ENCODE results near the gene BTBD9.

The BTBD9 gene

DNA sequence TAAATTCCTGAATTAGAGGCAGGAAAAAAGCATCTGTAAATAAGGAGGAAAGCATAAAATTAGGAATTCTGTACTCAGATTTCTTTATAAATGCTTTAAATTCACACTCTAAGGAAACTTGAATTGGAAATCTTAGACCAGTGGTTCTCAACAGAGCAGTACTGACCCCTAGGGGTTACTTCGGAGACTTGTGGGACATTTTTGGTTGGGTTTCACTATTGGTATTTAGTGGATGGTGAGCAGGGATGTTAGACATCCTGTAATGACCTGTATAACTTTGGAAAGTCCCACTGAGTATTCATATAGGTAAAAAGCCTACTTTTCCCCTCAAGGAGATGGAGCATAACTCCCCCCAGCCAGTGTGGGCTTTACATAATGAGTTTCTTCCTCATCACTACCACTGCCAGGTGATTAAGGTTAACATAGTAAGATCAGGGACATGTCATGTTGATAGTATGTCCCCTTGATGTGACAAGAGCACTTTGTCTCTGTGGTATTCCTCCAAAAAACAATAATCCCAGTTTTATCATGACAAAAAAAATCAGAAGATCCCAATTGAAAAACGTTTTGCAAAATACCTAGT lies 32.2 kb upstream of the BTBD9 start:
- no peaks in the 10 kb centered on the region for H3K27me3 ChIP-seq (ENCODE audit: control insufficient read depth, insufficient read depth, low read length)
- no peaks in the 10 kb centered on the region for H3K79me2 ChIP-seq
- no peaks in the 10 kb centered on the region for H3K36me3 ChIP-seq (ENCODE audit: control insufficient read depth, insufficient read depth, low read length)
- no peak overlapping the region for H3K27ac ChIP-seq
- H3K9me3 ChIP-seq (ENCODE audit: control insufficient read depth, low read length) = no peaks in the 10 kb centered on the region
- no peak overlapping the region for H3K4me2 ChIP-seq (ENCODE audit: low read length)
- H3K9ac ChIP-seq = no peak overlapping the region
- no peak overlapping the region for H2AFZ ChIP-seq
- no peaks in the 10 kb centered on the region for H3K4me1 ChIP-seq
- TF ChIP-seq, protein P1, sequence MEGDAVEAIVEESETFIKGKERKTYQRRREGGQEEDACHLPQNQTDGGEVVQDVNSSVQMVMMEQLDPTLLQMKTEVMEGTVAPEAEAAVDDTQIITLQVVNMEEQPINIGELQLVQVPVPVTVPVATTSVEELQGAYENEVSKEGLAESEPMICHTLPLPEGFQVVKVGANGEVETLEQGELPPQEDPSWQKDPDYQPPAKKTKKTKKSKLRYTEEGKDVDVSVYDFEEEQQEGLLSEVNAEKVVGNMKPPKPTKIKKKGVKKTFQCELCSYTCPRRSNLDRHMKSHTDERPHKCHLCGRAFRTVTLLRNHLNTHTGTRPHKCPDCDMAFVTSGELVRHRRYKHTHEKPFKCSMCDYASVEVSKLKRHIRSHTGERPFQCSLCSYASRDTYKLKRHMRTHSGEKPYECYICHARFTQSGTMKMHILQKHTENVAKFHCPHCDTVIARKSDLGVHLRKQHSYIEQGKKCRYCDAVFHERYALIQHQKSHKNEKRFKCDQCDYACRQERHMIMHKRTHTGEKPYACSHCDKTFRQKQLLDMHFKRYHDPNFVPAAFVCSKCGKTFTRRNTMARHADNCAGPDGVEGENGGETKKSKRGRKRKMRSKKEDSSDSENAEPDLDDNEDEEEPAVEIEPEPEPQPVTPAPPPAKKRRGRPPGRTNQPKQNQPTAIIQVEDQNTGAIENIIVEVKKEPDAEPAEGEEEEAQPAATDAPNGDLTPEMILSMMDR (IDR thresholded peaks at IDR 0.05) = peak; percentile 66
- H3K4me3 ChIP-seq (ENCODE audit: low read depth, low read length) = no peak overlapping the region

GRCh38 chr6:38658418-38659167 lies 18.9 kb upstream of the BTBD9 start:
- H3K27ac ChIP-seq = no peak overlapping the region

GRCh38 chr6:38656896-38657295 lies 17.2 kb upstream of the BTBD9 start:
- H3K27me3 ChIP-seq (ENCODE audit: control insufficient read depth, insufficient read depth, low read length) = no peaks in the 10 kb centered on the region
- H3K4me2 ChIP-seq (ENCODE audit: low read length) = no peak overlapping the region
- H3K9ac ChIP-seq = no peak overlapping the region
- H2AFZ ChIP-seq = no peak overlapping the region
- TF ChIP-seq, protein P1 (IDR thresholded peaks at IDR 0.05) = no peak
- H3K9me3 ChIP-seq (ENCODE audit: control insufficient read depth, low read length) = no peaks in the 10 kb centered on the region
- no peak overlapping the region for H3K27ac ChIP-seq
- no peak overlapping the region for H3K4me3 ChIP-seq (ENCODE audit: low read depth, low read length)
- no peaks in the 10 kb centered on the region for H3K36me3 ChIP-seq (ENCODE audit: control insufficient read depth, insufficient read depth, low read length)
- no peaks in the 10 kb centered on the region for H3K4me1 ChIP-seq
- no peaks in the 10 kb centered on the region for H3K79me2 ChIP-seq

More at GRCh38 chr6:38658418-38659167, 18.9 kb upstream of the BTBD9 start:
- no peak overlapping the region for H3K9ac ChIP-seq
- no peaks in the 10 kb centered on the region for H3K27me3 ChIP-seq (ENCODE audit: control insufficient read depth, insufficient read depth, low read length)
- H3K4me1 ChIP-seq = no peaks in the 10 kb centered on the region
- no peak overlapping the region for H3K4me3 ChIP-seq (ENCODE audit: low read depth, low read length)
- no peak overlapping the region for H2AFZ ChIP-seq
- no peaks in the 10 kb centered on the region for H3K79me2 ChIP-seq
- H3K36me3 ChIP-seq (ENCODE audit: control insufficient read depth, insufficient read depth, low read length) = no peaks in the 10 kb centered on the region
- no peaks in the 10 kb centered on the region for H3K9me3 ChIP-seq (ENCODE audit: control insufficient read depth, low read length)
- TF ChIP-seq, protein P1 (IDR thresholded peaks at IDR 0.05) = no peak
- H3K4me2 ChIP-seq (ENCODE audit: low read length) = no peak overlapping the region

DNA sequence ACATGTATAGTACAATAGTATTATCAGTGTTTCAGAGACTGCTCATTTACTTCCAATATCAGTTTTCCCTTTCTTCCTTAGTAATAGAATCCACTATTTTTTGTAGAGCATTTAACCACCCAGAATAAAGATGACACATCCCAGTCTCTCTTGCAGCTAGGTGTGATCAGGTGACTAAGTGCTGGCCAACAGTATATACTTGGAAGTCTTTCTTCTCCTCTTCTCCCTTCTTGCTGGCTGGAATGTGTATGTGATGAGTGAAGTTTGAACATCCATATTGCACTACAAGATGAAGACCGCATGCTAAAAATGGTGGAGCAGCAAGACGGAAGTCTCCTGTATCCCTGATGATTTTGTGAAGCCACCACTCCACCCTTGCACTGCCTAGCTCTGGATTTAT lies 14.5 kb upstream of the BTBD9 start:
- no peak overlapping the region for H3K9ac ChIP-seq
- H3K79me2 ChIP-seq = no peaks in the 10 kb centered on the region
- TF ChIP-seq, protein P1 (IDR thresholded peaks at IDR 0.05) = no peak
- H3K9me3 ChIP-seq (ENCODE audit: control insufficient read depth, low read length) = no peaks in the 10 kb centered on the region
- H3K36me3 ChIP-seq (ENCODE audit: control insufficient read depth, insufficient read depth, low read length) = no peaks in the 10 kb centered on the region
- no peaks in the 10 kb centered on the region for H3K4me1 ChIP-seq
- H3K27ac ChIP-seq = no peak overlapping the region
- H3K4me2 ChIP-seq (ENCODE audit: low read length) = no peak overlapping the region
- H3K4me3 ChIP-seq (ENCODE audit: low read depth, low read length) = no peak overlapping the region
- no peak overlapping the region for H2AFZ ChIP-seq
- no peaks in the 10 kb centered on the region for H3K27me3 ChIP-seq (ENCODE audit: control insufficient read depth, insufficient read depth, low read length)

Measured in parathyroid adenoma (tissue), 2 donors.